ENCODE results near the gene TMEM154.
"Not testable (repeated sequence)": the region's sequence is repeated elsewhere in the genome, so short reads cannot be mapped to it uniquely, and the experiment has no call there.

Gene TMEM154

GRCh38 chr4:152665691-152666395 is 14.0 kb downstream of the TMEM154 start:
- no peak for DNase-seq

GRCh38 chr4:152664067-152664378 is 15.8 kb downstream of the TMEM154 start:
- not testable (repeated sequence) for DNase-seq

- DNase-seq, result no peak
Observed at GRCh38 chr4:152663203-152664066, 16.4 kb downstream of the TMEM154 start.

GRCh38 chr4:152661649-152662048 is 18.1 kb downstream of the TMEM154 start:
- no peak for DNase-seq

- DNase-seq, result no peak
Observed at GRCh38 chr4:152660526-152660925, 19.3 kb downstream of the TMEM154 start.

GRCh38 chr4:152659806-152660205 is 20.0 kb downstream of the TMEM154 start:
- no peak for DNase-seq

GRCh38 chr4:152657657-152658056 is 22.1 kb downstream of the TMEM154 start:
- DNase-seq, result no peak

GRCh38 chr4:152655272-152656129 is 24.3 kb downstream of the TMEM154 start:
- DNase-seq, result no peak

- DNase-seq, result no peak
Observed at GRCh38 chr4:152652102-152652501, 27.7 kb downstream of the TMEM154 start.

GRCh38 chr4:152651473-152652060 is 28.2 kb downstream of the TMEM154 start:
- DNase-seq, result no peak

- no peak for DNase-seq
Observed at GRCh38 chr4:152646221-152646620, 33.6 kb downstream of the TMEM154 start.

GRCh38 chr4:152644130-152644529 is 35.7 kb downstream of the TMEM154 start:
- DNase-seq, result no peak

GRCh38 chr4:152643153-152644035 is 36.4 kb downstream of the TMEM154 start:
- peak; percentile 36 for DNase-seq

GRCh38 chr4:152640058-152640921 is 39.5 kb downstream of the TMEM154 start:
- DNase-seq, result peak; percentile 50

GRCh38 chr4:152635851-152636250 is 43.9 kb downstream of the TMEM154 start:
- DNase-seq, result peak; percentile 5

- DNase-seq, result no peak
Observed at GRCh38 chr4:152634110-152634760, 45.6 kb downstream of the TMEM154 start.

- DNase-seq, result no peak
Observed at GRCh38 chr4:152633118-152633517, 46.7 kb downstream of the TMEM154 start.

GRCh38 chr4:152630324-152630723 is 49.5 kb downstream of the TMEM154 start:
- no peak for DNase-seq

- DNase-seq, result no peak
Observed at GRCh38 chr4:152629908-152630307, 49.9 kb downstream of the TMEM154 start.

GRCh38 chr4:152628128-152628527 is 51.7 kb downstream of the TMEM154 start:
- no peak for DNase-seq

All from CD4-positive, alpha-beta T cell treated with Interleukin-12 subunit alpha and Interleukin-12 subunit beta, for 1 hour (primary cell).